Activated naive CD8-positive, alpha-beta T cell (primary cell): ENCODE results near the gene RPL7A.
"Not testable (repeated sequence)": the region's sequence is repeated elsewhere in the genome, so short reads cannot be mapped to it uniquely, and the experiment has no call there.

Experiments
- H3K27ac Mint-ChIP-seq: one replicate; pipeline ENCODE4 v1.8.0; 2021; ENCODE audit warnings: mixed read lengths
- H3K27me3 Mint-ChIP-seq: one replicate; pipeline ENCODE4 v1.8.0; 2021; ENCODE audit warnings: mixed read lengths
- H3K36me3 Mint-ChIP-seq: one replicate; pipeline ENCODE4 v1.8.0; 2021; ENCODE audit warnings: mixed read lengths
- H3K4me1 Mint-ChIP-seq: one replicate; pipeline ENCODE4 v1.8.0; 2021; ENCODE audit warnings: low read depth, mixed read lengths
- H3K4me3 Mint-ChIP-seq: one replicate; pipeline ENCODE4 v1.8.0; 2021; ENCODE audit warnings: mild to moderate bottlenecking, mixed read lengths
- H3K9me3 Mint-ChIP-seq: one replicate; pipeline ENCODE4 v1.8.0; 2021; ENCODE audit warnings: low read depth, mixed read lengths

Gene RPL7A

GRCh38 chr9:133347985-133348717, at the start of gene RPL7A, which contains the start of gene MED22:
Gene RPL7A (plus strand): TSS chr9:133348218. CDS start chr9:133348244, 26 bp downstream.
Gene MED22 (minus strand): TSS chr9:133348131. CDS start chr9:133346662, 1,469 bp downstream.
- Mint-ChIP-seq H3K27ac (peak within 1 kb of the TSS; percentile 99), H3K9me3 (no peaks in the 10 kb centered on the region), H3K4me1 (peaks cover 39% of the 10 kb centered on the region), H3K36me3 (peaks cover 10% of the 10 kb centered on the region), H3K27me3 (no peaks in the 10 kb centered on the region), H3K4me3 (peak within 1 kb of the TSS; percentile 99)

- not testable (repeated sequence) for H3K4me1 Mint-ChIP-seq, H3K4me3 Mint-ChIP-seq, H3K27ac Mint-ChIP-seq, H3K36me3 Mint-ChIP-seq, H3K9me3 Mint-ChIP-seq, H3K27me3 Mint-ChIP-seq
Measured at GRCh38 chr9:133299996-133300395, 48.0 kb upstream of the RPL7A start.

- Mint-ChIP-seq H3K36me3 (no peaks in the 10 kb centered on the region), H3K4me1 (no peaks in the 10 kb centered on the region), H3K27ac (peak overlapping the region; percentile 30), H3K4me3 (no peak overlapping the region), H3K9me3 (no peaks in the 10 kb centered on the region), H3K27me3 (peaks cover 3% of the 10 kb centered on the region)
Measured at GRCh38 chr9:133301253-133302230, 46.5 kb upstream of the RPL7A start.

- no peaks in the 10 kb centered on the region for H3K27me3 Mint-ChIP-seq
- no peak overlapping the region for H3K27ac Mint-ChIP-seq
- H3K36me3 Mint-ChIP-seq = no peaks in the 10 kb centered on the region
- no peaks in the 10 kb centered on the region for H3K4me1 Mint-ChIP-seq
- no peak overlapping the region for H3K4me3 Mint-ChIP-seq
- no peaks in the 10 kb centered on the region for H3K9me3 Mint-ChIP-seq
Measured at GRCh38 chr9:133303266-133304157, 44.5 kb upstream of the RPL7A start.

GRCh38 chr9:133304158-133304470, 43.9 kb upstream of the RPL7A start:
- H3K36me3 Mint-ChIP-seq = no peaks in the 10 kb centered on the region
- H3K4me3 Mint-ChIP-seq = no peak overlapping the region
- no peaks in the 10 kb centered on the region for H3K9me3 Mint-ChIP-seq
- peaks cover 3% of the 10 kb centered on the region for H3K27me3 Mint-ChIP-seq
- H3K27ac Mint-ChIP-seq = no peak overlapping the region
- no peaks in the 10 kb centered on the region for H3K4me1 Mint-ChIP-seq

GRCh38 chr9:133304477-133305377, 43.3 kb upstream of the RPL7A start:
- H3K36me3 Mint-ChIP-seq = no peaks in the 10 kb centered on the region
- no peak overlapping the region for H3K4me3 Mint-ChIP-seq
- H3K4me1 Mint-ChIP-seq = no peaks in the 10 kb centered on the region
- H3K27me3 Mint-ChIP-seq = peaks cover 6% of the 10 kb centered on the region
- H3K27ac Mint-ChIP-seq = no peak overlapping the region
- no peaks in the 10 kb centered on the region for H3K9me3 Mint-ChIP-seq

- H3K27me3 Mint-ChIP-seq = peaks cover 8% of the 10 kb centered on the region
- H3K4me3 Mint-ChIP-seq = no peak overlapping the region
- no peak overlapping the region for H3K27ac Mint-ChIP-seq
- H3K4me1 Mint-ChIP-seq = no peaks in the 10 kb centered on the region
- H3K9me3 Mint-ChIP-seq = no peaks in the 10 kb centered on the region
- H3K36me3 Mint-ChIP-seq = no peaks in the 10 kb centered on the region
Measured at GRCh38 chr9:133305731-133306130, 42.3 kb upstream of the RPL7A start.

GRCh38 chr9:133306242-133307204, 41.5 kb upstream of the RPL7A start:
- no peaks in the 10 kb centered on the region for H3K36me3 Mint-ChIP-seq
- H3K27ac Mint-ChIP-seq = no peak overlapping the region
- no peak overlapping the region for H3K4me3 Mint-ChIP-seq
- H3K9me3 Mint-ChIP-seq = no peaks in the 10 kb centered on the region
- no peaks in the 10 kb centered on the region for H3K4me1 Mint-ChIP-seq
- H3K27me3 Mint-ChIP-seq = peaks cover 8% of the 10 kb centered on the region

- Mint-ChIP-seq H3K36me3 (no peaks in the 10 kb centered on the region), H3K9me3 (no peaks in the 10 kb centered on the region), H3K27me3 (peaks cover 8% of the 10 kb centered on the region), H3K4me1 (no peaks in the 10 kb centered on the region), H3K27ac (no peak overlapping the region), H3K4me3 (no peak overlapping the region)
Measured at GRCh38 chr9:133307301-133307700, 40.7 kb upstream of the RPL7A start.

- Mint-ChIP-seq H3K4me1 (no peaks in the 10 kb centered on the region), H3K4me3 (no peak overlapping the region), H3K27ac (no peak overlapping the region), H3K36me3 (no peaks in the 10 kb centered on the region), H3K27me3 (peaks cover 8% of the 10 kb centered on the region), H3K9me3 (no peaks in the 10 kb centered on the region)
Measured at GRCh38 chr9:133309608-133310007, 38.4 kb upstream of the RPL7A start.

GRCh38 chr9:133315997-133316396, 32.0 kb upstream of the RPL7A start:
- H3K4me1 Mint-ChIP-seq = no peaks in the 10 kb centered on the region
- no peak overlapping the region for H3K27ac Mint-ChIP-seq
- H3K4me3 Mint-ChIP-seq = no peak overlapping the region
- no peaks in the 10 kb centered on the region for H3K36me3 Mint-ChIP-seq
- no peaks in the 10 kb centered on the region for H3K9me3 Mint-ChIP-seq
- peaks cover 2% of the 10 kb centered on the region for H3K27me3 Mint-ChIP-seq

- H3K27me3 Mint-ChIP-seq = not testable (repeated sequence)
Measured at GRCh38 chr9:133317551-133317950, 30.5 kb upstream of the RPL7A start.

GRCh38 chr9:133320421-133320881, 27.6 kb upstream of the RPL7A start:
- no peak overlapping the region for H3K4me3 Mint-ChIP-seq
- no peaks in the 10 kb centered on the region for H3K36me3 Mint-ChIP-seq
- no peaks in the 10 kb centered on the region for H3K4me1 Mint-ChIP-seq
- no peak overlapping the region for H3K27ac Mint-ChIP-seq
- H3K9me3 Mint-ChIP-seq = no peaks in the 10 kb centered on the region
- peaks cover 2% of the 10 kb centered on the region for H3K27me3 Mint-ChIP-seq

More at GRCh38 chr9:133317551-133317950, 30.5 kb upstream of the RPL7A start:
- H3K4me3 Mint-ChIP-seq, H3K36me3 Mint-ChIP-seq, H3K9me3 Mint-ChIP-seq, H3K27ac Mint-ChIP-seq, H3K4me1 Mint-ChIP-seq: not testable (repeated sequence)
